LNCaP clone FGC (cell line): ENCODE data around the gene ZNF333.

Experiments used
- DNase-seq: peaks from one replicate; pipeline ENCODE4 v3.0.0-alpha.2; 2011; ENCODE audit warnings: low read depth
- H3K4me3 ChIP-seq: 2 replicates; pipeline ENCODE4 v1.5.1; 2011; ENCODE audit warnings: mild to moderate bottlenecking, low read depth, low read length, control low read depth
- TF ChIP-seq, protein P1 (sequence below): IDR thresholded peaks from 2 replicates; pipeline ENCODE4 v1.5.1; 2012; ENCODE audit warnings: mild to moderate bottlenecking; ENCODE audit not compliant: control insufficient read depth, insufficient read depth; ENCODE audit errors: extremely low read depth

ZNF333 gene

DNA sequence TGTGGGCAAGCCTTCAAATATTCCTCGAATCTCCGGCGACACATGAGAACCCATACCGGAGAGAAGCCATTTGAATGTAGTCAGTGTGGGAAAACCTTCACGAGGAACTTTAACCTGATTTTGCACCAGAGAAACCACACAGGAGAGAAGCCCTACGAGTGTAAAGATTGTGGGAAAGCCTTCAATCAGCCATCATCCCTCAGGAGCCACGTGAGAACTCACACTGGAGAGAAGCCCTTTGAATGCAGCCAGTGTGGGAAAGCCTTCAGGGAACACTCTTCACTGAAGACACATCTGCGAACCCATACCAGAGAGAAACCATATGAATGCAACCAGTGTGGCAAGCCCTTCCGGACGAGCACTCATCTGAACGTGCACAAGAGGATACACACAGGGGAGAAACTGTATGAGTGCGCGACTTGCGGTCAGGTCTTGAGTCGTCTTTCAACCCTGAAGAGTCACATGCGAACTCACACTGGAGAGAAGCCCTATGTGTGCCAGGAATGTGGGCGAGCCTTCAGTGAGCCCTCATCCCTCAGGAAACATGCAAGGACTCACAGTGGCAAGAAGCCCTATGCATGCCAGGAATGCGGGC, 28.8 kb downstream of the ZNF333 start:
- TF ChIP-seq, protein P1, sequence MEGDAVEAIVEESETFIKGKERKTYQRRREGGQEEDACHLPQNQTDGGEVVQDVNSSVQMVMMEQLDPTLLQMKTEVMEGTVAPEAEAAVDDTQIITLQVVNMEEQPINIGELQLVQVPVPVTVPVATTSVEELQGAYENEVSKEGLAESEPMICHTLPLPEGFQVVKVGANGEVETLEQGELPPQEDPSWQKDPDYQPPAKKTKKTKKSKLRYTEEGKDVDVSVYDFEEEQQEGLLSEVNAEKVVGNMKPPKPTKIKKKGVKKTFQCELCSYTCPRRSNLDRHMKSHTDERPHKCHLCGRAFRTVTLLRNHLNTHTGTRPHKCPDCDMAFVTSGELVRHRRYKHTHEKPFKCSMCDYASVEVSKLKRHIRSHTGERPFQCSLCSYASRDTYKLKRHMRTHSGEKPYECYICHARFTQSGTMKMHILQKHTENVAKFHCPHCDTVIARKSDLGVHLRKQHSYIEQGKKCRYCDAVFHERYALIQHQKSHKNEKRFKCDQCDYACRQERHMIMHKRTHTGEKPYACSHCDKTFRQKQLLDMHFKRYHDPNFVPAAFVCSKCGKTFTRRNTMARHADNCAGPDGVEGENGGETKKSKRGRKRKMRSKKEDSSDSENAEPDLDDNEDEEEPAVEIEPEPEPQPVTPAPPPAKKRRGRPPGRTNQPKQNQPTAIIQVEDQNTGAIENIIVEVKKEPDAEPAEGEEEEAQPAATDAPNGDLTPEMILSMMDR: no peak
- no peak for DNase-seq

DNA sequence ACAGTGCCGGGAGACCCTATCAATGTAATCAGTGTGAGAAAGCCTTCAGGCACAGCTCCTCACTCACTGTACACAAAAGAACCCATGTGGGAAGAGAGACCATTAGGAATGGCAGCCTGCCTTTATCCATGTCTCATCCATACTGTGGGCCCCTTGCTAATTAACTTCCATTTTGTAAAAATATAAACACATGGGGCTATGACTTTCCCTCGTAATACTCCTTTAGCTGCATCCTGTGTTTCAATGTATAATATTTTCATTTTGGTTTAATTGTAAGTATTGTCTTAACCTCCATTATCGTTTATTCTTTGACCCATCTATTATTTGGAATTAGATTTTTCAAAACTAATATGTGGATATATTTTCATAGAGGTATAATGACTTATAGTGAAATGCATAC, 29.3 kb downstream of the ZNF333 start:
- DNase-seq: no peak
- H3K4me3 ChIP-seq: no peak overlapping the region
- TF ChIP-seq, protein P1: no peak

More for the DNA sequence above, 28.8 kb downstream of the ZNF333 start:
- no peak overlapping the region for H3K4me3 ChIP-seq

DNA sequence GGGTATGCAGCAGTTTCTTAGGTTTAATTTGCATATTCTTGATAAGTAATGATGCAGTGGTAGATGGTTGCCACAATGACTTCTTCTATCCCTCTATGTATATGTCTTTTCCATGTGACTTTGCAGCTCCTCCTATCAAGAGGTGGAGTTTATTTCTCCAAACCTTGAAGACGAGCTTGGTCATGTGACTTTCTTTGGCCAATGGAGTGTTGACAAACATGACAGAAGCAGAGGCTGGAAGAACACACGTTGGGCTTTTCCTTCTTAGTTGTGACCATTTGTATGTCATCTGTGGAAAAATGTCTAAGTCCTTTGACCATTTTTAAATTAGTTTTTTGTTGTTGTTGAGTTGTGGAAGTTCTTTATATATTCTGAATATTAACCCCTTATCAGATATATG, 32.3 kb downstream of the ZNF333 start:
- no peak overlapping the region for H3K4me3 ChIP-seq
- DNase-seq: no peak
- TF ChIP-seq, protein P1: no peak

DNA sequence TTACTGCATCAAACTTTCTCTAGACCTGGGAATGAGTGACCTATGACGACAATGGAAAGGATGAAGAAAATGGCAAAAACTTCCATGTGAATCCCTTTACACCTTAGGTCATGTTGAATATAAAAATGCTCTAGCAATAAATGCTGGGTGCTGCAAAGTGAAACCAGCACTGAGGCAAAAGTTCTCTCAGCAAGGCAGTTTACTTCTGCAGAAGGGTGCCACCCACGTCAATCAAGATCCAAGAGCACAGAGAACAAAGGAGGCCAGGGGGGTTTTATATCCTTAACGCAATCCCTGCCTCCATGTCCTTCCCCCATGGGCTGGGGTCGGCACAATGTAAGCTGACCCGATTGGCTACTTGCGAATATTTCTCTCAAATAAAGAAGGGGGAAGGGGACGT, 38.7 kb downstream of the ZNF333 start:
- H3K4me3 ChIP-seq: no peak overlapping the region
- TF ChIP-seq, protein P1: no peak
- no peak for DNase-seq

DNA sequence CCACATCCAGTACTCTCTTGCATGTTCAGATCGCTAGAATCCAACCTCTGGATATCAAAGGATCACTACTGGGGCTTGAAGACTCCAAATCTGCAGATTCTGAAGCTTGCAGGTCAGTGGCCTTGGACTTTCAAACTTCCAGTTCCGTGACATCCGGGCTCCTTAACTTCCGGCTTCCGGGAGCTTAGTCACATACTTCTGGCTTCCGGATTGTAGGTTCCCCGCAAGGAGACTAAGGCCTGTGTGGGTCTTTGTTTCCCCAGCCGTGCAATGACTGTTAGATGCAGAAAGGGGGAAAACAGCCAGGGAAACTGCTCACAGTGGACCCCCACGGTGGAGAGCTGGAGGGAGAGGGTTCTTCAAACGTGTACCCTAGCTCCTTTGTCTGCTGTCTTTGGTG, 41.4 kb downstream of the ZNF333 start:
- no peak for DNase-seq
- H3K4me3 ChIP-seq: no peak overlapping the region
- TF ChIP-seq, protein P1: no peak

DNA sequence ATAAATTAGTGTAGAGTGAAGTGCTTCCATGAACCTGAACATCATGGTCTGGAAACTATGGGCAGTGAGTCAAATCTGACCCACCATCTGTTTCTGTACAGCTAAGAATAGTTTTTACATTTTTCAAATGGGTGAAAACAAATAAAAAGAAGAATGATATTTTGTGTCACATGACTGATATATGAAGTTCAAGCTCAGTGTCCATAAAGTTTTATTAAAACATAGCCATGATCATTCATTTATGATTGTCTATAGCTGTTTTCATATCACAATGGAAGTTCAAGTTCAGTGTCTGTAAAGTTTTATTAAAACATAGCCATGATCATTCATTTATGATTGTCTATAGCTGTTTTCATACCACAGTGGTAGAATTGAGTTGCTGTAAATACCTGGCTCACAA, 42.7 kb downstream of the ZNF333 start:
- DNase-seq: no peak
- no peak overlapping the region for H3K4me3 ChIP-seq
- TF ChIP-seq, protein P1: no peak

DNA sequence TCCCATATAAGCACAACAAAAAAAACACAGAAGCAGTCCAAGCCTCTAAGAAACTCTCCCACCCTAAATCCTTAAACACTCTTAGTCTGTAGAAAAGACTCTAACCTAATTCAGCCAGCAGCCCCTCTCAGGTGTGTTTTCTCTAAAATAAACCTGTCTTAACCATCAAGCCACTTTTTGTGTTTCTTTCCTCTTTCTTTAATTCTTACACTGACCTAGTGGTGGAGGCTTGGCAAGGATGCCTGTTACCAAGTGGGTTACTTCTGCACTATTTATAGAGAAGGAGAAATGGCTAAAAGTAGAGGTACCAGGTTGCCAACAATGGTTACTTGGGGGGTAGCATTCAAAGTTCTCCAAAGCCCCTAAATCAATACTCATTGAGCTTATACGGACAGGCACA, 43.7 kb downstream of the ZNF333 start:
- DNase-seq: no peak

More for the DNA sequence above, 43.7 kb downstream of the ZNF333 start:
- TF ChIP-seq, protein P1: no peak
- H3K4me3 ChIP-seq: no peak overlapping the region
